CD14-positive monocyte (primary cell): ENCODE measurements around the gene BAZ1A. TPM values are rescaled to one million over a fixed set of nuclear protein-coding genes. Genes with fewer than 3 reads are reported as not detected.

Experiments
- DNase-seq, 3 donors: peaks; one replicate each; pipeline ENCODE4 v3.0.0-alpha.2; 2011 to 2022
- H2AFZ ChIP-seq: 2 replicates; pipeline ENCODE4 v1.6.0; 2012; ENCODE audit warnings: mild to moderate bottlenecking, low read depth, low read length, inconsistent platforms; ENCODE audit not compliant: insufficient read depth, poor library complexity, severe bottlenecking
- H3K27ac ChIP-seq, 2 donors: 1 replicate in 1 of 2; 2 replicates in 1 of 2; pipeline ENCODE4 v1.5.1; 2012 to 2013; ENCODE audit warnings: low read length in 2 of 2, control low read depth in 1 of 2, inconsistent platforms in 1 of 2, low read depth in 1 of 2, mild to moderate bottlenecking in 1 of 2
- H3K27me3 ChIP-seq, 2 donors: one replicate each; pipeline versions ENCODE4 v1.6.0 to v1.6.1; 2011 to 2013; ENCODE audit warnings: low read length in 2 of 2; ENCODE audit not compliant: control insufficient read depth in 2 of 2, insufficient read depth in 2 of 2
- H3K36me3 ChIP-seq, 2 donors: replicated peaks in 1 of 2; 1 replicate in 1 of 2; 2 replicates in 1 of 2; pipeline versions ENCODE4 v1.5.1 to v1.6.1; 2012 to 2013; ENCODE audit warnings: low read length in 2 of 2, control low read depth in 1 of 2, inconsistent platforms in 1 of 2, mild to moderate bottlenecking in 1 of 2; ENCODE audit not compliant: insufficient read depth in 2 of 2, control insufficient read depth in 1 of 2
- H3K4me1 ChIP-seq, 2 donors: 1 replicate in 1 of 2; 2 replicates in 1 of 2; pipeline versions ENCODE4 v1.5.1 to v1.6.1; 2012 to 2013; ENCODE audit warnings: low read length in 2 of 2, control low read depth in 1 of 2, inconsistent platforms in 1 of 2, mild to moderate bottlenecking in 1 of 2, moderate library complexity in 1 of 2; ENCODE audit not compliant: insufficient read depth in 2 of 2, control insufficient read depth in 1 of 2
- H3K4me2 ChIP-seq: replicated peaks from 2 replicates; pipeline ENCODE3; 2012; ENCODE audit warnings: low read length, moderate library complexity, mild to moderate bottlenecking; ENCODE audit not compliant: poor library complexity, severe bottlenecking; ENCODE audit errors: extremely low read depth
- H3K4me3 ChIP-seq, 3 experiments: fragments of 200-600 bp in 1 of 3; sonication (generic) in 1 of 3; replicated peaks in 1 of 3; 1 replicate in 2 of 3; 2 replicates in 1 of 3; pipeline ENCODE4 v1.5.1; 2011 to 2013; ENCODE audit warnings: low read length in 3 of 3, mild to moderate bottlenecking in 3 of 3, control low read depth in 2 of 3, low read depth in 2 of 3, inconsistent platforms in 1 of 3, moderate library complexity in 1 of 3
- H3K79me2 ChIP-seq: 2 replicates; pipeline ENCODE4 v1.6.0; 2012; ENCODE audit warnings: mild to moderate bottlenecking, control low read depth, inconsistent platforms, low read length, moderate library complexity; ENCODE audit not compliant: insufficient read depth
- H3K9ac ChIP-seq: 2 replicates; pipeline ENCODE4 v1.6.0; 2017; ENCODE audit warnings: low read length, mild to moderate bottlenecking; ENCODE audit not compliant: insufficient read depth, poor library complexity, severe bottlenecking
- H3K9me3 ChIP-seq, 2 donors: replicated peaks in 1 of 2; 1 replicate in 1 of 2; 2 replicates in 1 of 2; pipeline versions ENCODE4 v1.5.1 to v1.6.1; 2012 to 2013; ENCODE audit warnings: low read length in 2 of 2, control low read depth in 1 of 2; ENCODE audit not compliant: control insufficient read depth in 1 of 2, insufficient read depth in 1 of 2
- H4K20me1 ChIP-seq: 2 replicates; pipeline ENCODE4 v1.6.0; 2012; ENCODE audit warnings: mild to moderate bottlenecking, low read length, control low read depth, moderate library complexity; ENCODE audit not compliant: insufficient read depth
- H3K27ac Mint-ChIP-seq, 7 donors: one replicate each; pipeline ENCODE4 v1.8.0; 2020; ENCODE audit warnings: mild to moderate bottlenecking in 7 of 7, mixed read lengths in 7 of 7, moderate library complexity in 6 of 7, inconsistent platforms in 2 of 7
- H3K27me3 Mint-ChIP-seq, 3 donors: one replicate each; pipeline ENCODE4 v1.8.0; 2021 to 2022; ENCODE audit warnings: low read depth in 3 of 3, mild to moderate bottlenecking in 3 of 3, mixed read lengths in 3 of 3, moderate library complexity in 3 of 3, inconsistent platforms in 1 of 3
- H3K36me3 Mint-ChIP-seq, 2 donors: one replicate each; pipeline ENCODE4 v1.8.0; 2020; ENCODE audit warnings: mixed read lengths in 2 of 2, inconsistent platforms in 1 of 2, mild to moderate bottlenecking in 1 of 2
- H3K4me1 Mint-ChIP-seq: one replicate; pipeline ENCODE4 v1.8.0; 2020; ENCODE audit warnings: mild to moderate bottlenecking, mixed read lengths
- H3K4me3 Mint-ChIP-seq, 2 donors: one replicate each; pipeline ENCODE4 v1.8.0; 2020; ENCODE audit warnings: mild to moderate bottlenecking in 2 of 2, mixed read lengths in 2 of 2, moderate library complexity in 1 of 2
- H3K9me3 Mint-ChIP-seq, 7 donors: one replicate each; pipeline ENCODE4 v1.8.0; 2020 to 2022; ENCODE audit warnings: mixed read lengths in 7 of 7, mild to moderate bottlenecking in 6 of 7, moderate library complexity in 6 of 7, inconsistent platforms in 2 of 7
- WGBS: methylation state at CpG from one replicate; pipeline ENCODE4 v1.1.5; 2013; ENCODE audit warnings: missing lambda C conversion rate; ENCODE audit not compliant: insufficient coverage; 5-methylcytosine and 5-hydroxymethylcytosine counted together
- intact Hi-C, 2 donors: fragments of 100-400 bp; cut with micrococcal nuclease; formaldehyde crosslinking; loops; one replicate each; pipeline versions ENCODE4 v1.15.0 to v1.15.1; 2023
- polyA plus RNA-seq, 3 donors: library from polyadenylated mRNA; depleted of rRNA in 1 of 3; unstranded in 2 of 3; stranded (reverse) in 1 of 3; fragments of 300-500 nt in 2 of 3; fragments of >200 nt in 1 of 3; fragmentation: Illumina TruSeq in 2 of 3; gene quantifications; 1 replicate in 2 of 3; 2 replicates in 1 of 3; pipeline ENCODE4 v1.2.3, GENCODE V29; 2012 to 2021
- TF ChIP-seq, protein P1 (sequence below): fragments of 200-600 bp; IDR thresholded peaks from one replicate; pipeline ENCODE4 v1.8.0; 2022; ENCODE audit warnings: antibody characterized with exemption, mild to moderate bottlenecking

BAZ1A gene
- polyA plus RNA-seq, 3 donors = 7.3 to 25.5 (median 12.7) TPM

DNA sequence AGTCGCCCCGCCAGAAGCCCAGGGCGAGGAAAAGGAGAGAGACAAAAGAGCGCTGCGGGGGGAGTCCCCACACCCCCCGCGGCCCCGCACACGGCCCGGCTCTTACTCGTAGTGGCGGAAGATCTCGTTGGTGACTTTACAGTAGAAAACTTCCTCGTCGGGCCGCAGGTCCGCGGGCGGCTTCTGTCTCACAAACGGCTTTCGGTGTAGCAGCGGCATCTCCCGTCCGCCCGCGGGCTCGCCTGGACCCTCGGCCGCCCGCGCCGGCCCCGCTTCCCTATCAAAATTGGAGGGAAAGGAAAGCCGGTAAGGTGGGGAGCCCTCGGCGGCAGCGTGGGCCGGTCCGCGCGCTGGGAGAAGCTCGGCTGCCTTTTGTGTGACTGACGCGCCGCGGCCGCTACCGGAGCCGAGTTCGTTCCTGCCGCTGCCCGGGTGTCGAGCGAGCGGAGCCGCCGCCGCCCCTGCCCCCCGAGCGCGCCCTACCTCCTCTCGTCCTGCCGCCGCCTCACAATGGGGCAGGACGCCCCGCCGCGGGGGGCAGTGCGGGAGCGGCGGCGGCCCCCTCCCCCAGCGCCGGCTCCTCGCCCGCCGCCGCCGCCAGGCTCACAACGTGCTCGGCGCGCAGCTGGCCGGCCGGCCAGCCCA is 652 bp downstream of the BAZ1A start:
- Mint-ChIP-seq H3K27ac (peak overlapping the region; percentile 99 to 100 (median 99)), H3K9me3 (peaks cover 0 to 3% (median 0%) of the 10 kb centered on the region in 7 donors), H3K4me1 (peaks cover 33% of the 10 kb centered on the region), H3K36me3 (peaks cover 17 to 20% of the 10 kb centered on the region in 2 donors), H3K27me3 (no peaks in the 10 kb centered on the region), H3K4me3 (peak overlapping the region; percentile 98 to 100)
- Histone ChIP-seq H3K9me3 (no peaks in the 10 kb centered on the region), H2AFZ (peak overlapping the region; percentile 77), H3K9ac (peak overlapping the region; percentile 99), H3K4me2 (peak overlapping the region; percentile 89), H3K79me2 (peaks cover 63% of the 10 kb centered on the region), H3K36me3 (peaks cover 6 to 18% of the 10 kb centered on the region in 2 donors), H3K4me1 (peaks cover 14 to 18% of the 10 kb centered on the region in 2 donors), H3K27me3 (no peaks in the 10 kb centered on the region), H3K27ac (peak overlapping the region; percentile 94 to 99), H4K20me1 (peaks cover 42% of the 10 kb centered on the region), H3K4me3 (peak overlapping the region; percentile 71 to 99 (median 82))
- intact Hi-C loops = loop anchor here (5.0 to 10.0 kb wide), 5 partner anchors 42 to 410 kb away; partner anchors contain the start of genes SRP54 (in 2 of the 2), FAM177A1 (in 1 of the 2), PPP2R3C (in 1 of the 2) and PRORP (in 1 of the 2)
- DNase-seq = peak; percentile 27 to 60 (median 41)
- TF ChIP-seq, protein P1, sequence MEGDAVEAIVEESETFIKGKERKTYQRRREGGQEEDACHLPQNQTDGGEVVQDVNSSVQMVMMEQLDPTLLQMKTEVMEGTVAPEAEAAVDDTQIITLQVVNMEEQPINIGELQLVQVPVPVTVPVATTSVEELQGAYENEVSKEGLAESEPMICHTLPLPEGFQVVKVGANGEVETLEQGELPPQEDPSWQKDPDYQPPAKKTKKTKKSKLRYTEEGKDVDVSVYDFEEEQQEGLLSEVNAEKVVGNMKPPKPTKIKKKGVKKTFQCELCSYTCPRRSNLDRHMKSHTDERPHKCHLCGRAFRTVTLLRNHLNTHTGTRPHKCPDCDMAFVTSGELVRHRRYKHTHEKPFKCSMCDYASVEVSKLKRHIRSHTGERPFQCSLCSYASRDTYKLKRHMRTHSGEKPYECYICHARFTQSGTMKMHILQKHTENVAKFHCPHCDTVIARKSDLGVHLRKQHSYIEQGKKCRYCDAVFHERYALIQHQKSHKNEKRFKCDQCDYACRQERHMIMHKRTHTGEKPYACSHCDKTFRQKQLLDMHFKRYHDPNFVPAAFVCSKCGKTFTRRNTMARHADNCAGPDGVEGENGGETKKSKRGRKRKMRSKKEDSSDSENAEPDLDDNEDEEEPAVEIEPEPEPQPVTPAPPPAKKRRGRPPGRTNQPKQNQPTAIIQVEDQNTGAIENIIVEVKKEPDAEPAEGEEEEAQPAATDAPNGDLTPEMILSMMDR = peak; percentile 23
- under 1% methylated on average over 83 of the region's 85 CpGs for WGBS

DNA sequence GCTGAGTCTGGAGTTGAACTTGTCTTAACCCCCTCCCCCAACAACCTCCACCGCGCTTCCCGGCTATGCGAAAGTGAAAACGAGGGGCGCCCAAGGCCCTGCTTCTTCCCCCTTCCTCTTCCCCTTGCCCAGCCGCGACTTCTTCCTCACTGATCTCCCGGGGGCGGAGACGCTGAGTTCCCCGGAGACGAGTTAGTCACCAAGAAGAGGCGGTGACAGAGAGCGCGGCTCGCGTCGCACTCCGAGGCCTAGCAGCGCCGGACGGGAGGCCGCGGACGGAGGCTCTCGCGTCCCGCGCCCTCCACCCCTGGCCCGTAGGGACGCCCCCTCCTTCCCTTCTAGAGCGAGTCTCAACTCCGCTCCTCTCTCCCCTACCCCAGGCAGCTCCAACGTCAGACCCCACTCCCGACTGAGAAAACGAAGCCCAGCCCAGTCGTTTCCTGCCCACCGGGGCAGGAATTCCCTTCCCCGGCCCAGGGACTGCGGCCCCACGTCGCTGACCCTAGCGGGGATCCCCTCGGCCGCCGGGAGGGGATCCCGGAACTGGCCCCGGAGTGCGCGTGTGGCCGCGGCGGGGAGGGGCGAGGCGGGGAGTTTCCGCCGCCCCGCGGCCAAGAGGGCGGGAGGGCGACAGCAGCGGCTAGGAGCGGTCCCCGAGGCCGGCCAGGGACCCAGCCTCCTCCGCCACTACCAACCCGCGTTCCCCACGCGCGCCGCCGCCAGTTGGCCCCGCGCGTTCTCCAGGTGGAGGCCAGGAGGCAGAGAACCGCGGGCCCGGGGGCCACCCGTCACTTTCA is 1.4 kb downstream of the BAZ1A start:
- Mint-ChIP-seq H3K4me1 (peaks cover 36% of the 10 kb centered on the region), H3K9me3 (peaks cover 0 to 3% (median 0%) of the 10 kb centered on the region in 7 donors), H3K27me3 (no peaks in the 10 kb centered on the region), H3K27ac (peak overlapping the region; percentile 99 to 100 (median 99)), H3K4me3 (peak overlapping the region; percentile 98 to 100), H3K36me3 (peaks cover 20 to 21% of the 10 kb centered on the region in 2 donors)
- peaks cover 11 to 23% of the 10 kb centered on the region in 2 donors for H3K36me3 ChIP-seq
- no peaks in the 10 kb centered on the region for H3K9me3 ChIP-seq
- intact Hi-C loops = loop anchor here (2.0 to 10.0 kb wide), 6 partner anchors 41 to 409 kb away; partner anchors contain the start of genes FAM177A1 (in 2 of the 2), SRP54 (in 2 of the 2), PPP2R3C (in 1 of the 2) and PRORP (in 1 of the 2)
- H3K9ac ChIP-seq = peak overlapping the region; percentile 99
- TF ChIP-seq, protein P1 = no peak
- H3K27ac ChIP-seq = peak overlapping the region; percentile 94 to 99
- H3K4me1 ChIP-seq = peaks cover 14 to 18% of the 10 kb centered on the region in 2 donors
- peaks cover 49% of the 10 kb centered on the region for H4K20me1 ChIP-seq
- peak overlapping the region; percentile 77 for H2AFZ ChIP-seq
- peak; percentile 94 to 97 (median 95) for DNase-seq
- H3K79me2 ChIP-seq = peaks cover 70% of the 10 kb centered on the region
- under 1% methylated on average over 69 of the region's 81 CpGs for WGBS
- no peaks in the 10 kb centered on the region for H3K27me3 ChIP-seq
- peak overlapping the region; percentile 89 for H3K4me2 ChIP-seq
- peak overlapping the region; percentile 71 to 99 (median 82) for H3K4me3 ChIP-seq
